GM21526 (cell line): ENCODE results near the gene ISL2.
"Not testable (repeated sequence)": the region's sequence is repeated elsewhere in the genome, so short reads cannot be mapped to it uniquely, and the experiment has no call there.

Experiments
- ATAC-seq: cut with Tn5 transposase; IDR thresholded peaks from one replicate; pipeline ENCODE4 v1.9.1; 2021; ENCODE audit warnings: moderate library complexity; ENCODE audit not compliant: unreplicated experiment, low FRiP score

Gene ISL2

DNA sequence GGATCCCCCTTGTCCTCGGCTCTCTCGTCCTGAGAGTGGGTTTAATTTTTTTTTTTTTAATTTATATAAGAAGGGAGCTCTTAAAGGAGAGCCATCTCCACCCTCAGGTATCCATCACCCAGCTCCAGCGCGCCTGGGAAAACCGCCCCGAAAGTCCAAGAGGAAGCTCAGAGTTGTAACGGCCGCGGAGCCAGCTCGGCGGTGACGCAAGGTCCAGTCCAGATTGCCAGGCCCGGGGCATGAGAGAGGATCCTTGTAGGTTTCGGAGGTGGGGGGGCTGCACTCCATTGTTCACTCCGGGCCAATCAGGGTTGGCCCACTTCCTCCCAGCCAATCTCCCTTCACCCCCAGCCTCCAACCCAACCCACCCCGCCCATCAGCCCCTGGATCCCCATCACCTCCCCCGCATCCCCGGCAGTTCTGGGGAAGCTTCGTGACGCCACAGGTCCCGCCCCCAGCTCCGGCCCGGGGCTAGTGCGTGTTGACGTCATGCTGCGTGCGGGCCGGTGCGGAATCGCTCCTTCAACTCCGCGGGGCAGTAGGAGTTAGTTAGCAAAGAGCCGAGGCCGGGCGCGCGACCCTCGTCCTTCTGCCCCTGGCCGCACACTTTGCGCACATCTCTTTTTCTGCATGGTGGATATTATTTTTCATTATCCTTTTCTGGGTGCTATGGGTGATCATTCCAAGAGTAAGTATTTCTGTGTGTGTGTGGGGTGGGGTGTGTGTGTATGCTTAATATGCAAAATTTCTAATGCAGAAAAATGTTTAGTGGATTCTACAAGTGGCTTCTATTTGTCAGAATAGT is at the start of gene ISL2:
ISL2 (plus strand) TSS at position 520 of the 805 bp plus-strand sequence; CDS start at position 631, 111 bp downstream.
- peak; percentile 52 for ATAC-seq

DNA sequence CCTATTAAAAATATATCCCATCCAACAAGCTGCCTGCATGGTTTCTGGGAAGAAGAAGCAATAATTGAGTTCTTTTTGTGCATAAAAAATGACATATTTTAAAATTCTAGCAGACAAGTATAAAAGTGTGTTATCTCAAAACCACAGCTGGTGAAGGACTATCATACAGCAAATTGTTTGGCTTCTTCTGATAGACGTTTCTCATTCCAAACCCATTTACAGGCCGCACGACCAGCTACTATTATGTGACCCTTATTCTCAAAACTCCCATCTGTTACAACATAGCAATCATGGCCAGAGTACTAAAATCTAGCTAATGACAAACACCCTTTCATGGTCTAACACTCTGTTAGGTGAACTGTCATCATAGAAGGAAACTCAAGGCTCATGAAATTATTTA is 47.0 kb upstream of the ISL2 start:
- no peak for ATAC-seq

DNA sequence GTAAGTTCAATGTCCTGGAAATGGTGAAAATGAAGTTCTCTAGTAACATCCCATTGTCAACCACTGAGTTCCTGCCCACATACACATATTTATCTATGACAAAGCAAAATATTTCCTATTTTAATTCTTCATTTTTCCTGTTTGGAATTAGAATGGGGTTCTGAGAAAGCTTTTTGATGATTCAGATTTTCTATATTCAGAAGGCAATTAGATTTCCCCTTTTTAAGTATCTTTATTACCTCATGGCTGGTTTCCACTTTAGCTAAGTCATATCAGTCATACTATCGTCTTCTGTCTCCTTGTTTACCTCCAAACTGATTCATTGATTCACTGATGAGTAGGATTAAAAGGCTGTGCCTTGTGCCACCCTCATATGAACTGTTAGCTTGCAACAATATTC is 43.2 kb upstream of the ISL2 start:
- no peak for ATAC-seq

DNA sequence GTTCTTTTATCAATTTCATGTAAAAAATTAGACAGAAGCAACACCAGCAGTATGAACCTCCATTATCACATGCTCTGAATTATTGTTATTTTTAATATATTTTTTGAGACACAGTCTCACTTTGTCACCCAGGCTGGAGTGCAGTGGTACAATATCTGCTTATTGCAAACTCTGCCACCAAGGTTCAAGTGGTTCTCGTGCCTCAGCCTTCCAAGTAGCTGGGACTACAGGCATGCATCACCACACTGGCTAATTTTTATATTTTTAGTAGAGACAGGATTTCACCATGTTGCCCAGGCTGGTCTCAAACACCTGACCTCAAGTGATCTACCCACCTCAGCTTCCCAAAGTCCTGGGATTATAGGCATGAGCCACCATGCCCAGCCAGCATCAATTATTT is 42.1 kb upstream of the ISL2 start:
- not testable (repeated sequence) for ATAC-seq

DNA sequence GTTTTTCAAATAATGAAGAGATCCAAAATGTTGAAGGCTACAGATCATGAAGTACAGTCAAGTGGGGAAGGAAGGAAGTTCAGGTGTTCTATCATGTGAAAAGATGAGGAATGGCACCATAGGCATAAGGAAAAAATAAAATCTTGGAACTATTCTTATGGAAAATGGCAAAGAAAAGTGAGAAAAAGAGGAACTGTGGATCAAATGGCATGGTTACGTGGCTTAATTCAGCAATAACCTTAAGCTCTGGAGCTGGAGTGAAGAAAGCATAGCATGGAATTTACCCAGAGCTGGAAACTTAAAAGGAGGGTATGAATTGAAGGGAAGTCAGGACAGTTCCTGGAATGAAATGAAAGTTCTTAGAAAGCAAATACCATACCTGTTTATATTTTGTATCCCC is 39.7 kb upstream of the ISL2 start:
- ATAC-seq, result no peak

DNA sequence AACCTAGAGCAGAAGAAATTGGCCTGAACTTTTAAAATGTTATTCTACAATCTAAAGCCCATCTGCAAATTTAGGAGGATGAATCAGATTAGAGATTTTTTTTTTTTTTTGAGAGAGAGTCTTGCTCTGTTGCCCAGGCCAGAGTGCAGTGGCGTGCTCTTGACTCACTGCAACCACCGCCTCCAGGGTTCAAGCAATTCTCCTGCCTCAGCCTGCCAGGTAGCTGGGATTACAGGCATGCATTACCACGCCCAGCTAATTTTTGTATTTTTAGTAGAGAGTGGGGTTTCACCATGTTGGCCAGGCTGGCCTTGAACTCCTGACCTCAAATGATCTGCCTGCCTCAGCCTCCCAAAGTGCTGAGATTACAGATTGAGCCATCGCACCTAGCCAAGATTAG is 38.6 kb upstream of the ISL2 start:
- ATAC-seq, result not testable (repeated sequence)

DNA sequence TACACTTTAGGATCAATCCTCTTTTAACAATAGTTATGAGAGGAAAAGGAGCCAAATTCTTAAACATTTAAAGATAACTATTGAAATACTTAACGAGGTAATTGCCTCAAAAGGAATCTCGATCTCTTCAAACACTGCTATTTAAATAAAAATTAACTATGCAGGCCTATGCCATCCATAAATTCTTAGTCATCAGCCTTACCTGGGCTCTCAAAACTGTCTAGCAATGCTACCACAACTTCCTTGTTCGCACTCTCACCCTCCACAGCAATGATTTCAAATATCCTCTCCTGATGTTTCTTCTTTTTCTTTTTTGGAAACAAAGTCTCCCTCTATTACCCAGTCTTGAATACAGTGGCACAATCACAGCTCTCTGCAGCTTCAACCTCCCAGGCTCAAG is 37.6 kb upstream of the ISL2 start:
- no peak for ATAC-seq

DNA sequence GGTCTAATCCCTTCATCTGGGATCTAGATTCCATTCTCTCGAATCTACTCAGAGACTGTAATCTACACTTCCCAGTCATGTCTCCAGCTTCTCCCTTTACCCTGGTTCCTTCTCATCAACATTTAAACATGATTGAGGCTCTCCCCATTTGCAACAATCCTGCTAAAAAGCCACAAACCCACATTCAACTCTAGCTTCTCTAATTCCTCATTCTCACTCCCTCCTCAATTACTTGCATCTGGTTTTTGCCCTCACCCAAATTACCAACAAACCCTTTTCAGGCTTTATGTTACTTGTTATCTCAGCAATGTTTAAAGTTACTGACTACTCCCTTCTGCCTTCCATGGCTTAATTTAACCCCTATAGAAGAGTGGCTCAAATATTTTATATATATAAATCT is 36.8 kb upstream of the ISL2 start:
- ATAC-seq, result no peak

DNA sequence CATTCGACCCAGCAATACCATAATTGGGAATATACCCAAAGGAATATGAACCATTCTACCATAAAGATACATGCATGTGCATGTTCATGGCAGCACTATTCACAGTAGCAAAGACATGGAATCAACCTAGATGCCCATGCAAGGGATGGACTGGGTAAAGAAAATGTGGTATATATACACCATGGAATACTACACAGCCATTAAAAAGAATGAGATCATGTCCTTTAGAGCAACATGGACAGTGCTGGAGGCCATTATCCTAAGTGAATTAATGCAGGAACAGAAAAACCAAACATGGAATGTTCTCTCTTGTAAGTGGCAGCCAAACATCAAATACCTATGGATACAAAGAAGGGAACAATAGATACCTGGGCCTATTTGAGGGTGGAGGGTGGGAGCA is 32.7 kb upstream of the ISL2 start:
- no peak for ATAC-seq

DNA sequence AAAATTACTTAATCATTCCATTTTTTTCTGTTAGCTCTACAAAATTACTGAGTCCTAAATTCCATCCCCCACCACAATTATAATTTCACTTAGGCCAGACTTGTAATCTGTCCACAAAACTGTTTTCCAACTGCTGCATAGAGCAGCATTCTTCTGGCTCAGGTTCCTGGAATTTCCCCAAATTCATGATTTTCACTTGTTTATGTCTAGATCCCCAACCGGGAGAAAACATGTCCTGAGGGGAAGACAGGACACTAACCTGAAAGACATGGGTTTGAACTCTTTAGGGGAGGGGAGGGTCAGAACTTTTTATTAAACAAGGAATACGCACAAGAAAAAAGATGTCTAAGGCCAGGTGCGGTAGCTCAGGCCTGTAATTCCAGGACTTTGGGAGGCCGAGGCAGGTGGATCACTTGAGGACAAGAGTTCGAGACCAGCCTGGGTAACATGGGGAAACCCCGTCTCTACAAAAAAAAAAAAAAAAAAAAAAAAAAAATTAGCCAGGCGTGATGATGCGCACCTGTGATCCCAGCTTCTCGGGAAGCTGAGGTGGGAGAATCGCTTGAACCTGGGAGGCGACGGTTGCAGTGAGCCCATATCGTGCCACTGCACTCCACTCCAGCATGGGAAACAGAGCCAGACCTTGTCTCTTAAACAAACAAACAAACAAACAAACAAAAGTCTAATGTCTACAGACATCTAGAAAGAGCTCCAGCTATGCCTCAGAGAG is 26.8 kb upstream of the ISL2 start:
- no peak for ATAC-seq

DNA sequence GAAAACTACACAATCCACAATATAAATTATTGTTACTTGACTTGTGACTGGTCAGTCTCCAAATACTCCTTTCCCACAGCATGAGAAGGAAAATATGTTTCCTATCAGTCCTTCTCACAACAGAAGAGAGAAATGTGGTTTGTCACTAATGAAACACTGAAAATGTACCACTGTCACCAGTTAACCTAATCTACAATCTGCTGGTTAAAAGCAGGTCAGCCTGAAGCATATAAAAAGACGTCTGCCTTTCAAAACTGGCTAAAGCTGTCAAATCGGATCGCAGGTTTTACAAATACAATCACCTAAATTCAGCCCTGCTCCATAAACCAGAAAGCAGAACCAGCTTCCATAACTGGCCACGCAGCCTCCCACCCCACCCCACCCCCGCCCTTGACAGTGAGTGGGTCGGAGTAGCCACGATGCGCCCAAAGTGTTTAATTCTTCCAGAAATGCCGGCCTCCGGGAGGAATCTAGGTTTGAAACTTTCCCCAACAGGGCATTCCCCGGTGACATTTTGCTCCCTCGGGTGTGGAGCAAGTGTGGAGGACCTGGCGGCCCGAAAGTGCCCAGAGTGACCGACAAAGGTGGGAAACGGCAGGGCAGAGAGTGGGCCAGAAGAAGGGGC is 26.0 kb upstream of the ISL2 start:
- no peak for ATAC-seq

DNA sequence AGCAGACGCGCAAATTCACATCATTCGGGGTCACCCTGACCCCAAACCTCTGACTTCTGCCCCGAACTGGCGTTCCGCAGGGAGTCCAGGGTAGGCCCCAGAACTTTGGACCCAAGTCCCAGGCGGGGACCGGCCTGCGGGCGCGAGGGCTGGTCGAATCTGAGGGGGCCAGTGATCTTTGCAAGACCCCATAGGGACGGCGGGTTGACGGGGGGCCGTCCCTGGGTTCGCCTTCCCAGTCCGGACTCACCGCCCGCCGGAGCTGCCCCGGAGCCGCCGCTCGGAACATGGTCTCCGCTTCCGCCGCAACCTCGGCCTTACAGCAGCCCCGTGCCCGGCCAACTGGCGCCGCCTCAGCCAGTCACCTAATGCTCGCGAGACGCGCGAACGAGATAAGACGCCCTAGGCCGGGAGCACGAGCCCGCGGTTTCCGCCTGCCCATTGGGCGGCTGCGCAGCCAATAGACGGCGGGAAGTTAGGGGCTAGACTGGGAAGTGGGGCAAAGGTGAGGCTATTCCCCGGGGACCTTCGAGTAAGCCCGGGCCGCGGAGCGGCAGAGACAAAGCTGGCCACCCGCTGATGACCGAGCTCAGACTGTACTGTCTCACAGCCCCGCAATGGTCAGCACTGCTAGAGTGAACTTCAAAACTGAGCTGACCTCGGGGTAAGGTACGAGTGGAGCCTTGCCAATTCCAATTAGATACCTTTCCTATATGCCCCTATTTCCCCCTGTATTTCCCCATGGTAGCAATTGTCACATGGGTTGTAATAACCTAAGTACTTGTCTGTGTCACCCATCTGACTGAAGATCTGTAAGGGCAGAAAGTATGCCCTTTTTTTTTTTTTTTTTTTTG is 25.2 kb upstream of the ISL2 start, which contains the start of gene ETFA:
ETFA (minus strand) TSS at position 370 of the 854 bp plus-strand sequence; CDS start at position 289, 81 bp downstream.
- peak; percentile 97 for ATAC-seq

DNA sequence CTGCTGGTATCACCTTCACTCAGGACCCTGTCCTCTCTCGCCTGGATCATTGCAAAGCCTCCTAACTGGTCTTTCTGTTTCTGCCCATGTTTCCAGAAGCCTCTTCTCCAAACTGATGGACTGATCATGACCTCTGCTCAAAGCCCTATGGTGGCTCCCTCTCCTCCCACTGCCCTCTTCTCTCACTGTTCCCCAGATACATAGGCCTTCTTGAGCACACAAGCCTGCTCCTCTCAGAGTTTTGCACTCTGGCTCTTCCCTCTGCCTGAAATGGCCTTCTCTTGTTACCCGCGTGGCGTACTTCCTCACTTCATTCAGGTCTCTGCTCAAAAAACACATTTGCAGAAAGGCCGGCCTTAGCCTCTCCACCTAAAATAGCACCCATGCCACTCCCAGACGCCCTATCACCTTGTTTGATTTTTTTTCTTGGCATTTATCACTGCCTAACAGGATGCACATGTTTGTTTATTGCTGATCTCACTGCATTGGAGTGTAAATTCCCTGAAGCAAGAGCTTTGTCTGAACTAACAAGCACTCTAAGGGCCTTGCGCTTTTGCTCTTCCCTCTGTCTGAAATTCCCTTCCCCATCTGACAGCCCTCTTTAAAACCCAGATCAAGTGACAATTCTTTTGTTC is 23.9 kb upstream of the ISL2 start:
- no peak for ATAC-seq

DNA sequence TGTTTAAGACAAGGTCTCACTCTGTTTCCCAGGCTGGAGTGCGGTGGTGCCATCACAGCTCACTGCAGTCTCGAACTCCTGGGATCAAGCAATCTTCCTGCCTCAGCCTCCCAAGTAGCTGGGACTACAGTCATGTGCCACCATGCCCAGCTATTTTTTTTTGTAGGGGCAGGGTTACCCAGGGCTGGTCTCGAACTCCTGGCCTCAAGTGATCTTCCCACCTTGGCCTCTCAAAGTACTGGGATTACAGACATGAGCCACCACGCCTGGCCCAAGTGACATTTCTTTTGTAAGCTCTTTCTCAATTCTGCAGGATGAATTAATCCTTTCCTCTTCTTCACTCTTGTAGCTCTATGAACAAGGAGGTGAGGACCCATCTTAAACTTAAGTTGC is 23.4 kb upstream of the ISL2 start:
- ATAC-seq, result not testable (repeated sequence)

DNA sequence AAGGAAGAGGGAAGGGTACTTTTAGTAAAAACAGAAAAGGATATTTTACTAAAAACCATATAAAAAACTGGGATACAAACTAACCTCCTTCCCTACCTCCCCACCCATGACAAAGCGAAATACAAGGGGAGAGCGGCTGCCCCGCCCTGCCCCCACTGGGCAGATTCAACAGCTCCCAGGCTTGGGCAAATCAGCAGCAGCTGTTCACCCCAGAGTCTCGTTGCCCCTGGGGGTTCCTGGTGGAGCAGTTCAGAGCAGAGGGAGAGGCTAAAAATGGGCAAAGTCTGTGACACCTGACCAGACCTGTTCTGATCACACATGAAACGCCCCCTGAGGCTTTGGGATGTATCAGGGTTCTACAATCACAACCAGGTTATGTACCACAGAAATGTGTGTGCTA is 22.8 kb upstream of the ISL2 start:
- no peak for ATAC-seq

DNA sequence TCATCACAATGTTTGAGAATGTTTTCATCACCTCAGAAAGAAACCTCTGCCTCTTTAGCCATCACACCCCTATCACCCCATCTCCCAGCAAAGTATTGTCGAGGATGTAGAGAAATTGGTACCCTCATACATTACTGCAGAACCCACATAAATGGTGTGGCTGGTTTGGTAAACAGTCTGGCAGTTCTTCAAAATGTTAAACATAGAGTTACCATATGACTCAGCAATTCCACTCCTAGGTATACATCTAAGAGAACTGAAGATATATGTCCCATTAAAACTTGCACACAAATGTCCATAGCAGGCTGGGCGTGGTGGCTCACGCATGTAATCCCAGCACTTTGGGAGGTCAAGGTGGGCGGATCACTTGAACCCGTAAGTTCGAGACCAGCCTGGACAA is 16.6 kb upstream of the ISL2 start:
- ATAC-seq, result no peak

DNA sequence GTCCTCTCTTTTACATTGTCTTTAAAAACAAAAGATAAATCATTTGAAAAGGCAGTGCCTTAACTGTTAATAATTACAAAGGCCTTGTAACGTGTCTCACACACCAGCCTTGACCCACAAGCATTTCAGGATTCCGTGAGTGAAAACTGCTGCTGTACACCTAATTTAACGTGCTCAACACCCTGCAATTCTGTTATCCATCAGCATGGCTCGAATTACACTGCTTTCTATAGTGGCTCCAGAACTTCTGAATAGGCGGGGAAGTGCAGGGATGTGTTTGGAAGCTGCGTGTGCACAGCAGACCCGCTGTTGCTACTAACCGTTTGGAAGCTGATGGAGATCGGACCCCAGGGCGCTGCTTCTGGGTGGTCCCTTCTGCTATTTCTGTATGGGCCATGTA is 15.4 kb upstream of the ISL2 start:
- ATAC-seq, result no peak

DNA sequence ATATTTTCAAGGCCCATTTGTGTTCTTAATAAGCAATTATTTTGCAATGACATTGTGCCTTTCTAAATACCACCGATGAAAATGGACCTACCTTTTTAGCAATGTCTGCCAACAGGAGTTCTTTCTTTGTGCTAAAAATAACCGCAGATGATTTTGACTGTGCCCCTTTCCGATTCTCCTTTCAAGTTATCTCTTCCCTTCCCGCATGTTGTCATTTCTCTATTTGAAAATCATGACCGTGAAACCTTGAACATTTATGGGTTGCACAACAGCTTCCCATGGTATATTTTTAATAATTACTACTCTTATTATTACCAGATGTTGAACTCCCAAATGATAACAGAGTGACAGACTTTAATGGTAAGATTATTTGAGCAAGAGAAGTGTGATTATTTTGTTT is 15.0 kb upstream of the ISL2 start:
- no peak for ATAC-seq

DNA sequence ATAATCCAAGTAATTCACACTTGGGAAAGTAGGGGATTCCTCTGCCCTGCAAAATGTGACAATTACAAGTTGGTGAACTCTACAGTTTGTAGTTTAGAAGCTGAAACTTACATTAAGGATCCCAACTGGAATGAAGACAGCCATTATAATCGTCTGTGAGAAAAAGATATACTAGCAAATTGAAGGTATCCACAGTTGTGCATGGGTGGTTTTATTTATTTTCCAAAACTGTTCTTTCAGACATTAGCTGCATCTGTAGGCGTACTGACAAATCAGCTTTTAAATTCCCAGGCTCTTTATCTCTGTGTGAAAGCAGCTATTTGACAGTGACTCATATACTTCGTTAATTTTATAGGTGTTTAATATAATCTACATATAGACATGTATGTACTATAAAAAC is 12.5 kb upstream of the ISL2 start:
- no peak for ATAC-seq

DNA sequence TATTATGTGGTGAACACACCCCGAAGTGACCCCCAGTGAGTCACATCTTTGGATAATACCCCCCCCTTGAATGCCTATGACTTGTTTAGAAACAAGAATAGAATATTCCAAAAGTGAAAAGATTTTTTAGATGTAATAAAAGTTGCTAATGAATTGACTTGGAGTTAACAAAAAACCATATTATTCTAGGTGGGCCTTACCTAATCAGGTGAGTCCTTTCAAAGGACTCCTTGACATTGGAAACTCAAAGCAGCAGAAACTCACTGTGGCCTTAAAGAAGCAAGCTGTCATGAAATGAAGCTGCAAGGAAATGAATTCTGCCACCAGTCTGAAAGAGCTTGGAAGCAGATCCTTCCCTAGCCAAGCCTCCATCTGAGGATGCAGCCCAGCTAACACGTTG is 10.9 kb upstream of the ISL2 start:
- ATAC-seq, result no peak
